MCF 10A (cell line): ENCODE results near the gene TRRAP. TPM values are rescaled to one million over a fixed set of nuclear protein-coding genes. Genes with fewer than 3 reads are reported as not detected.

ENCODE experiments used
- BruUV-seq: library from RNA; stranded (reverse); fragments of 400-500 nt; replicated peaks from 2 replicates; lab custom pipeline; 2021; lab: Mats Ljungman, UMichigan
- CTCF ChIA-PET: fragments of 300-600 bp; sonication (Branson Sonifier 250); formaldehyde crosslinking; extraction: SDS; loops from one replicate; lab custom pipeline; 2021; ENCODE audit warnings: antibody characterized with exemption, inconsistent platforms; lab: Yijun Ruan, JAX
- POLR2A ChIA-PET: fragments of 300-600, 350-650 bp; sonication (Branson Sonifier 250); formaldehyde crosslinking; extraction: SDS; loops from one replicate; lab custom pipeline; 2020; ENCODE audit warnings: antibody characterized with exemption, inconsistent platforms; lab: Yijun Ruan, JAX
- DNase-seq: peaks from one replicate; pipeline ENCODE4 v3.0.0-alpha.2; 2018; ENCODE audit not compliant: unreplicated experiment
- H3K27ac Mint-ChIP-seq: one replicate; pipeline ENCODE4 v1.8.0; 2022; ENCODE audit warnings: mild to moderate bottlenecking, low read depth, mixed read lengths; ENCODE audit not compliant: unreplicated experiment
- H3K27me3 Mint-ChIP-seq: one replicate; pipeline ENCODE4 v1.8.0; 2022; ENCODE audit warnings: mixed read lengths; ENCODE audit not compliant: insufficient read depth, unreplicated experiment
- H3K36me3 Mint-ChIP-seq: one replicate; pipeline ENCODE4 v1.8.0; 2022; ENCODE audit warnings: mild to moderate bottlenecking, moderate library complexity, mixed read lengths; ENCODE audit not compliant: insufficient read depth, unreplicated experiment
- H3K4me1 Mint-ChIP-seq: one replicate; pipeline ENCODE4 v1.8.0; 2022; ENCODE audit warnings: mixed read lengths; ENCODE audit not compliant: insufficient read depth, unreplicated experiment
- H3K4me3 Mint-ChIP-seq: one replicate; pipeline ENCODE4 v1.8.0; 2022; ENCODE audit warnings: mild to moderate bottlenecking, moderate library complexity, mixed read lengths; ENCODE audit not compliant: unreplicated experiment
- H3K9me3 Mint-ChIP-seq: one replicate; pipeline ENCODE4 v1.8.0; 2022; ENCODE audit warnings: mixed read lengths; ENCODE audit not compliant: unreplicated experiment
- CTCF ChIP-seq: fragments of 200-600 bp; IDR thresholded peaks from one replicate; pipeline ENCODE4 v1.8.0; 2022; ENCODE audit warnings: antibody characterized with exemption, mild to moderate bottlenecking; ENCODE audit not compliant: unreplicated experiment
- intact Hi-C: fragments of 100-400 bp; cut with micrococcal nuclease; formaldehyde crosslinking; loops from 2 replicates; pipeline ENCODE4 v1.14.1; 2022
- total RNA-seq: library from RNA; stranded (reverse); gene quantifications from 2 replicates; pipeline ENCODE4 v1.2.3, GENCODE V29; 2022

The TRRAP gene
- total RNA-seq, 1 experiment from 2014 or later: 30.4 TPM

DNA sequence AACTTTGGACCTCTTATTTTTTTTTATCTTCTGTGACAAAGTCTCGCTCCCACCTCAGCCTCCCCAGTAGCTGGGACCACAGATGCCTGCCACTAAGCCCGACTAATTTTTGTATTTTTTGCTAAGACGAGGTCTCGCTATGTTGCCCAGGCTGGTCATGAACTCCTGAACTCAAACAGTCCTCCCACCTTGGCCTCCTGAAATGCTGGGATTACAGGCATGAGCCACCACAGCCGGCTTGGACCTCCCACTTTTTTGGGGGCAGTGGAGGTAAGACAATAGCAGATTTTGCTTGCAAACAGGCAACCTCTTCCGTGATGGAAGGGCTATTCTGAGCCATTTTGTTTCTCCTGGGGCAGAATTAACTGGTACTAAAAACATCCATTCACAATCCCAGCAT is 1.2 kb upstream of the TRRAP start:
- ChIA-PET CTCF (interaction anchor here (0.6 to 1.6 kb wide), 4 partner anchors 36 to 413 kb away, joined by 3 to 5 read pairs (median 3); no protein-coding TSS in a partner anchor), POLR2A (interaction anchor here (0.9 kb wide), 1 partner anchor 25 kb away, joined by 3 read pairs; no protein-coding TSS in a partner anchor)
- intact Hi-C loops: no loop called here
- H3K9me3 Mint-ChIP-seq: no peaks in the 10 kb centered on the region
- no peak overlapping the region for H3K27ac Mint-ChIP-seq
- H3K27me3 Mint-ChIP-seq: no peaks in the 10 kb centered on the region
- no peaks in the 10 kb centered on the region for H3K4me1 Mint-ChIP-seq
- BruUV-seq: no TSS peak
- peaks cover 11% of the 10 kb centered on the region for H3K36me3 Mint-ChIP-seq
- DNase-seq: no peak
- H3K4me3 Mint-ChIP-seq: no peak overlapping the region
- TF ChIP-seq CTCF: no peak

DNA sequence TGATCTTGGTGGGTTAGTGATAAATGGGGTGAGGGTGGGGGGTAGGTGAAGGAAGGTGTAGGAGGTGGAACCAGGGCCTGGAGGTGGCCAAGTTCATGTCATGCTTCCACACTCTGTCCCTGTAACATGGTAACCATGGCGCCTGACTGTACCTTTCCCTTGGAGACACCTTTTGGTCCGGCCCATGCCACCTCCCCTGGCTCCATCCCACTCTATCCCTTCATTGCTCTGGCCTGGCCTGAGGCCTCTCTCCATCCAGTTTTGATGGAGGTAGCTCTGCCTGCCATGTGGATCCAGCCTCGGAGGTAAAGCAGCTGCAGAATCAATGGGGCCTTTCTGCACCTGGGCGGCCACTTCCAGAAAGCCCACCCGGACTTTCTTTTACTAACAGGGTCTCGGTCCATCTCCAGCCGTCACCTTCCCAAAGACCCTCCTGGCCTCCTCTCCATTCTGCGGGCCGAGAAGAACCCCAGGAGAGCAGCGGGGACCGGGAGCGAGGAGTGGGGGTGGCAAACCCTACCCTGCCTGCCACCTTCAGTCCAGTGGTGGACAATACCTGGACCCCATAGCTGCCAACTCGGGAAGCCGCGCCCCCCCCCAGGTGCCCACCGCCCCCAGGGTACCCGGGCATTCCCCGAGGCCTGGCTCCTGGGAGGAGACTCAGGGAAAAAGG is 504 bp upstream of the TRRAP start:
- Mint-ChIP-seq H3K27me3 (no peaks in the 10 kb centered on the region), H3K9me3 (no peaks in the 10 kb centered on the region), H3K27ac (no peak overlapping the region), H3K4me3 (peak overlapping the region; percentile 85), H3K36me3 (peaks cover 18% of the 10 kb centered on the region), H3K4me1 (no peaks in the 10 kb centered on the region)
- no peak for DNase-seq
- no peak for TF ChIP-seq CTCF
- ChIA-PET CTCF (interaction anchor here (1.0 to 1.6 kb wide), 5 partner anchors 9 to 414 kb away, joined by 3 to 5 read pairs (median 3); no protein-coding TSS in a partner anchor), POLR2A (interaction anchor here (0.7 to 1.4 kb wide), 7 partner anchors 9 to 595 kb away, joined by 3 to 4 read pairs (median 3); partner anchors contain the start of gene BAIAP2L1)
- intact Hi-C loops: no loop called here
- no TSS peak for BruUV-seq

DNA sequence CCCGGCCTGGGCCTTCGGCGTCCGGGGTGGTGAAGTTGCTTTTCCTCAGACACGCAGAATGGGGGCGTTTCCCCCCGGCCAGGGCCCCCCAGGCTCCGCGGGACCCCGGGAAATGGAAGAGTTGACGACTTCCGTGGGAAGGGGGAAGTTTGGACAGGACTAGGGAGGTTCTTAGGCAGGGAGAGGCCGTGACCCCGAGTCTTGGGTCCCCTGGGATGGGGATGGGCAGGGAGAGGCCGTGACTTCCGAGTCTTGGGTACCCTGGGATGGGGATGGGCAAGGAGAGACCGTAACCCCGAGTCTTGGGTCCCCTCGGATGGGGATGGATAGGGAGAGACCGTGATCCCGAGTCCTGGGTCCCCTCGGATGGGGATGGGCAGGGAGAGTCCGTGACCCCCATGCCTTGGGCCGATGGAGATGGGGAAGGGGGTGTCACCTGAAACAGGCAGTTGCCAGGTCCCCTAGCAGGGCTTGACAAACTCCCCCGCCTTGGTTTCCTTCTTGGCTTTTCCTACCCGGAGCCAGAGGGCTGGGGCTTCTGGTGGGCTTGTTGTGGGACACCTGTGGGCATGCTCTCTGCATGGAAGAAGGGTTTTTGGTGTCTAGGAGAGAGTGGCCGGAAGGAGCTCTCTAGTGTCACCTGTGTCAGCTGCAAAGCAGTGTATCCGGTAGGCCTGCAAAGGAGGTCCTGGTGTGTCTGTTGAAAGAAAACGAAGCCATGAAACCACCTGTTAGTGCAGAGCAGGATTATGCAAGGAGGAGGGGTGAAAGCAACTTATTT is 1.1 kb downstream of the TRRAP start:
- ChIA-PET CTCF (interaction anchor here (0.5 to 1.6 kb wide), 21 partner anchors 8 to 1997 kb away, joined by 3 to 10 read pairs (median 3); no protein-coding TSS in a partner anchor), POLR2A (interaction anchor here (0.7 to 1.4 kb wide), 4 partner anchors 8 to 594 kb away, joined by 3 to 4 read pairs (median 3); partner anchors contain the start of genes BUD31 and PDAP1)
- TF ChIP-seq CTCF: no peak
- Mint-ChIP-seq H3K27me3 (no peaks in the 10 kb centered on the region), H3K4me3 (peak overlapping the region; percentile 85), H3K9me3 (no peaks in the 10 kb centered on the region), H3K4me1 (no peaks in the 10 kb centered on the region), H3K27ac (peak overlapping the region; percentile 71), H3K36me3 (peaks cover 34% of the 10 kb centered on the region)
- peak; percentile 44 for DNase-seq
- intact Hi-C loops: no loop called here
- BruUV-seq: no TSS peak

- DNase-seq: no peak
- BruUV-seq: no TSS peak
- Mint-ChIP-seq H3K4me3 (peak overlapping the region; percentile 85), H3K27me3 (no peaks in the 10 kb centered on the region), H3K27ac (no peak overlapping the region), H3K4me1 (no peaks in the 10 kb centered on the region), H3K36me3 (peaks cover 39% of the 10 kb centered on the region), H3K9me3 (no peaks in the 10 kb centered on the region)
- intact Hi-C loops: no loop called here
- POLR2A ChIA-PET: interaction anchor here (0.7 to 1.1 kb wide), 2 partner anchors 529 to 594 kb away, joined by 3 read pairs; partner anchors contain the start of genes BUD31 and PDAP1
- no peak for TF ChIP-seq CTCF
- CTCF ChIA-PET: interaction anchor here (0.5 to 1.6 kb wide), 13 partner anchors 9 to 1996 kb away, joined by 3 to 10 read pairs (median 3); no protein-coding TSS in a partner anchor
Measured at GRCh38 chr7:98879979-98880315, 1.6 kb downstream of the TRRAP start.
